HepG2 (cell line): Measurements from ENCODE around the gene FRMD4A. TPM values are rescaled to one million over a fixed set of nuclear protein-coding genes. Genes with fewer than 3 reads are reported as not detected.

Experiments used
- ATAC-seq: fragments of 200-7000 bp; cut with Tn5 transposase; 3 replicates; pipeline ENCODE4 v1.9.1; 2020; ENCODE audit warnings: mild to moderate bottlenecking, moderate library complexity
- BruUV-seq: library from RNA; stranded (reverse); fragments of 400-500 nt; replicated peaks from 2 replicates; lab custom pipeline; 2021; lab: Mats Ljungman, UMichigan
- CTCF ChIA-PET: fragments of 300-600 bp; formaldehyde crosslinking; extraction: SDS; loops from one replicate; lab custom pipeline; 2021; ENCODE audit warnings: low total read pairs, inconsistent platforms, low intra/inter-chr PET ratio; lab: Yijun Ruan, JAX
- POLR2A ChIA-PET: fragments of 350-600 bp; sonication (Branson Sonifier 250); formaldehyde crosslinking; loops from one replicate; lab custom pipeline; 2020; ENCODE audit warnings: antibody characterized with exemption, inconsistent platforms; lab: Yijun Ruan, JAX
- DNase-seq: peaks from one replicate; pipeline ENCODE4 v3.0.0-alpha.2; 2015; ENCODE audit warnings: low spot score
- FAIRE-seq: peaks from 3 replicates; lab custom pipeline; 2011; peaks lifted over from hg19 to GRCh38; lab: Jason Lieb, UNC
- H2AFZ ChIP-seq: one replicate; pipeline ENCODE4 v1.6.1; 2011; ENCODE audit warnings: low read length, inconsistent platforms
- H3K27ac ChIP-seq: fragments of 300-600 bp; 3 replicates; pipeline ENCODE4 v1.8.0; 2011; ENCODE audit warnings: mixed run types, mild to moderate bottlenecking, mixed read lengths, low read length, inconsistent platforms; ENCODE audit not compliant: insufficient read depth; ENCODE audit errors: extremely low read length
- H3K27me3 ChIP-seq, 2 experiments: fragments of 200-600 bp in 1 of 2; 2 replicates in 1 of 2; 3 replicates in 1 of 2; pipeline versions ENCODE4 v1.6.0 to v1.8.0; 2011; ENCODE audit warnings: low read length in 2 of 2, mild to moderate bottlenecking in 2 of 2, moderate library complexity in 2 of 2, inconsistent platforms in 1 of 2; ENCODE audit not compliant: insufficient read depth in 2 of 2, control insufficient read depth in 1 of 2
- H3K36me3 ChIP-seq, 2 experiments: fragments of 200-600 bp in 1 of 2; replicated peaks in 1 of 2; 2 replicates in 1 of 2; 3 replicates in 1 of 2; pipeline versions ENCODE4 v1.5.1 to v1.8.0; 2011; ENCODE audit warnings: low read length in 2 of 2, inconsistent platforms in 1 of 2; ENCODE audit not compliant: insufficient read depth in 2 of 2, control insufficient read depth in 1 of 2
- H3K4me1 ChIP-seq: 2 replicates; pipeline ENCODE4 v1.5.1; 2012; ENCODE audit warnings: low read length, inconsistent platforms; ENCODE audit not compliant: insufficient read depth
- H3K4me2 ChIP-seq: 2 replicates; pipeline ENCODE4 v1.6.0; 2011; ENCODE audit warnings: low read depth, low read length, inconsistent platforms
- H3K4me3 ChIP-seq, 3 experiments: fragments of 200-600 bp in 1 of 3; sonication (generic), shearing (Covaris generic) in 1 of 3; replicated peaks in 1 of 3; 2 replicates each; pipeline ENCODE4 v1.5.1; 2011 to 2016; ENCODE audit warnings: low read length in 3 of 3, inconsistent platforms in 2 of 3, low read depth in 2 of 3, mild to moderate bottlenecking in 2 of 3, control low read depth in 1 of 3, mixed read lengths in 1 of 3; ENCODE audit not compliant: insufficient read depth in 1 of 3
- H3K79me2 ChIP-seq: one replicate; pipeline ENCODE4 v1.6.1; 2011; ENCODE audit warnings: low read length, inconsistent platforms; ENCODE audit not compliant: insufficient read depth
- H3K9ac ChIP-seq: 2 replicates; pipeline ENCODE4 v1.6.0; 2011; ENCODE audit warnings: mild to moderate bottlenecking, low read depth, low read length, inconsistent platforms; ENCODE audit not compliant: insufficient read depth
- H3K9me3 ChIP-seq: 2 replicates; pipeline ENCODE4 v1.5.1; 2012; ENCODE audit warnings: mild to moderate bottlenecking, low read length
- H4K20me1 ChIP-seq: 2 replicates; pipeline ENCODE4 v1.6.0; 2011; ENCODE audit warnings: inconsistent platforms, mild to moderate bottlenecking, low read length, moderate library complexity; ENCODE audit not compliant: insufficient read depth
- DDIT3 ChIP-seq: sonication (generic); formaldehyde crosslinking; IDR thresholded peaks from 2 replicates; pipeline ENCODE4 v1.4.0; 2020; ENCODE audit warnings: mild to moderate bottlenecking, missing genetic modification reagents
- IKZF4 ChIP-seq: sonication (generic); formaldehyde crosslinking; IDR thresholded peaks from 2 replicates; pipeline ENCODE4 v1.5.1; 2020; ENCODE audit warnings: borderline replicate concordance, mild to moderate bottlenecking, low read depth, missing genetic modification reagents; ENCODE audit errors: not compliant biosample characterization
- PATZ1 ChIP-seq: sonication (generic); formaldehyde crosslinking; IDR thresholded peaks from 2 replicates; pipeline ENCODE4 v1.4.0; 2020; ENCODE audit warnings: missing genetic modification reagents
- TRIM22 ChIP-seq: fragments of 450-650 bp; IDR thresholded peaks from 2 replicates; pipeline ENCODE4 v1.6.1; 2017
- ZFP36L1 ChIP-seq: sonication (generic); formaldehyde crosslinking; IDR thresholded peaks from 2 replicates; pipeline ENCODE4 v1.8.0; 2022; ENCODE audit warnings: mild to moderate bottlenecking, missing genetic modification reagents, moderate library complexity
- ZNF275 ChIP-seq: sonication (generic); formaldehyde crosslinking; IDR thresholded peaks from 2 replicates; pipeline ENCODE4 v1.8.0; 2022; ENCODE audit warnings: missing genetic modification reagents, mild to moderate bottlenecking, inconsistent platforms, borderline replicate concordance
- WGBS: methylation state at CpG from one replicate; pipeline ENCODE4 v1.1.6; 2017; ENCODE audit warnings: low lambda C conversion rate; 5-methylcytosine and 5-hydroxymethylcytosine counted together
- in situ Hi-C: cut with HindIII; loops from 2 replicates; pipeline ENCODE4 v1.10.0; 2017; ENCODE audit warnings: low pct_unique_long_range_greater_than_20kb; ENCODE audit not compliant: extremely low pct_ligation_motif_present
- intact Hi-C: fragments of 100-400 bp; cut with micrococcal nuclease; formaldehyde crosslinking; loops from one replicate; pipeline ENCODE4 v1.10.0; 2022; ENCODE audit not compliant: unreplicated experiment
- polyA plus RNA-seq, 8 experiments: library from polyadenylated mRNA; depleted of rRNA in 3 of 8; stranded (reverse) in 7 of 8; unstranded in 1 of 8; fragments of >200 nt; fragmentation: Illumina TruSeq in 4 of 8; extraction: Trizol in 4 of 8; gene quantifications; 2 replicates each; pipeline versions ENCODE4 v1.2.1 to v1.2.3, GENCODE V29; 2011 to 2016; ENCODE audit warnings: low read depth in 4 of 8, missing spikeins in 1 of 8, mixed read lengths in 1 of 8; ENCODE audit not compliant: insufficient read depth in 1 of 8
- total RNA-seq, 5 experiments: library from RNA; depleted of rRNA; stranded (reverse); fragments of >200 nt; fragmentation: Illumina TruSeq; extraction: Trizol; gene quantifications; 2 replicates each; pipeline ENCODE4 v1.2.3, GENCODE V29; 2016; ENCODE audit warnings: low read depth in 1 of 5

Gene FRMD4A
- total and polyA plus RNA-seq, 2 of the 13 experiments (the other 11 are each of a cell fraction or from before 2014, with no cell fraction given), result 0.09 to 0.26 TPM

- TF ChIP-seq PATZ1 (CRISPR knock-in tag), result no peak
These were observed 36.0 kb upstream of the FRMD4A start (continued) for GRCh38 chr10:14366760-14367159.

DNA sequence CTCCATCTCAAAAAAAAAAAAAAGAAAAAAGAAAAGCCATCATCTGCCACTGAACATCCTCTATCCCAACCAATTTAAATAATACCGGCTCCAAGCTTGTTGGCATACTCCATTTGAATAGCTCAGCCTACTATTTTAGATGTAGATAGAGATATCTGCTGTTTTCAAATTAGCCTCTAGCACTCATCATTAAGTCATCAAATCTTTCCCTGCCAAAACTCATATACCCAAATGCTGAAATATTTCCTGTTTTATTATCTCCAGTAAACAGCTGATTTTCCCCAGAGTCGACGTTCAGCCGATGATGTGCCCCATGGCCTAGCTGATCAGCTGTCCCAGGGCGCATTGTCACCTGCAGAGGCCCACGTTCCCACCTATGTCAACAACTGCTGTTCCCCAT, 34.5 kb upstream of the FRMD4A start:
- intact Hi-C loops, result no loop called here
- WGBS, result 59% methylated on average over 6 of the region's 6 CpGs
- no peak for ATAC-seq

More for the DNA sequence above, 34.5 kb upstream of the FRMD4A start:
- Histone ChIP-seq H2AFZ (no peak overlapping the region), H3K79me2 (no peaks in the 10 kb centered on the region), H3K27ac (no peak overlapping the region), H3K9me3 (no peaks in the 10 kb centered on the region), H3K4me2 (no peak overlapping the region), H3K4me1 (no peaks in the 10 kb centered on the region), H4K20me1 (no peaks in the 10 kb centered on the region), H3K4me3 (no peak overlapping the region), H3K9ac (no peak overlapping the region), H3K36me3 (no peaks in the 10 kb centered on the region), H3K27me3 (peaks cover 2 to 7% of the 10 kb centered on the region in 2 experiments; a peak in 1 of 5 replicates)
- no TSS peak for BruUV-seq
- no peak for FAIRE-seq
- DNase-seq, result no peak
- TF ChIP-seq ZFP36L1 (CRISPR knock-in tag) (no peak), IKZF4 (CRISPR knock-in tag) (no peak), ZNF275 (CRISPR knock-in tag) (no peak), TRIM22 (no peak), DDIT3 (CRISPR knock-in tag) (no peak)
- CTCF ChIA-PET, result no interaction called here
- POLR2A ChIA-PET, result no interaction called here
- in situ Hi-C loops, result no loop called here
